ENCODE data around the gene PPM1D.

DNA sequence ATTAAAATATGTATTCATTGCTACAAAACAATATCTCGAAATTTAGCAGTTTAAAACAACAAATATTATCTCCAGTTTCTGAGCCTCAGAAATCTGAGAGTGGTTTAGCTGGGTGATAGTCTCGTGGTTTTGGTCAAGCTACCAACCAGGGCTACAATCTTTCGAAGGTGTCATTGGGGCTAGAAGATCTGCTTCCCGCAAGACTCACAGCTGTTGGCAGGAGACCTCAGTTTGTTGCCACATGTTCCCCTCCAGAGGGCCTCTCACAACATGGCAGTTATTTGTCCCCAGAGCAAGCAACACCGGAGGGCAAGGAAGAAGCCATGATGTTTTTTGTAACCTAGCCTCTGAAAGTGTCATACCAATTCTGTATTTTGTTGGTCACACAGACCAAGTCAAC is 65.6 kb downstream of the PPM1D start:
- TF ChIP-seq POLR2AphosphoS5 (IDR thresholded peaks at IDR 0.05; ENCODE audit: low read depth) (no peak), EZH2 (IDR thresholded peaks at IDR 0.05; ENCODE audit: low read depth, unreplicated experiment) (no peak), JUNB (IDR thresholded peaks at IDR 0.05; ENCODE audit: unreplicated experiment) (no peak), CREB1 (CRISPR knock-in tag; IDR thresholded peaks at IDR 0.05; ENCODE audit: low read depth) (no peak), EZH2phosphoT487 (IDR thresholded peaks at IDR 0.05; ENCODE audit: unreplicated experiment) (no peak)
- TF ChIP-seq, protein P1, sequence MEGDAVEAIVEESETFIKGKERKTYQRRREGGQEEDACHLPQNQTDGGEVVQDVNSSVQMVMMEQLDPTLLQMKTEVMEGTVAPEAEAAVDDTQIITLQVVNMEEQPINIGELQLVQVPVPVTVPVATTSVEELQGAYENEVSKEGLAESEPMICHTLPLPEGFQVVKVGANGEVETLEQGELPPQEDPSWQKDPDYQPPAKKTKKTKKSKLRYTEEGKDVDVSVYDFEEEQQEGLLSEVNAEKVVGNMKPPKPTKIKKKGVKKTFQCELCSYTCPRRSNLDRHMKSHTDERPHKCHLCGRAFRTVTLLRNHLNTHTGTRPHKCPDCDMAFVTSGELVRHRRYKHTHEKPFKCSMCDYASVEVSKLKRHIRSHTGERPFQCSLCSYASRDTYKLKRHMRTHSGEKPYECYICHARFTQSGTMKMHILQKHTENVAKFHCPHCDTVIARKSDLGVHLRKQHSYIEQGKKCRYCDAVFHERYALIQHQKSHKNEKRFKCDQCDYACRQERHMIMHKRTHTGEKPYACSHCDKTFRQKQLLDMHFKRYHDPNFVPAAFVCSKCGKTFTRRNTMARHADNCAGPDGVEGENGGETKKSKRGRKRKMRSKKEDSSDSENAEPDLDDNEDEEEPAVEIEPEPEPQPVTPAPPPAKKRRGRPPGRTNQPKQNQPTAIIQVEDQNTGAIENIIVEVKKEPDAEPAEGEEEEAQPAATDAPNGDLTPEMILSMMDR (conservative IDR thresholded peaks at IDR 0.05; ENCODE audit: low read depth in 2 of 2) = no peak

All from GM23338 (cell line).